HepG2 (cell line): Measurements from ENCODE around the gene TMEM125. TPM values are rescaled to one million over a fixed set of nuclear protein-coding genes. Genes with fewer than 3 reads are reported as not detected.

Source experiments
- ATAC-seq: fragments of 200-7000 bp; cut with Tn5 transposase; 3 replicates; pipeline ENCODE4 v1.9.1; 2020; ENCODE audit warnings: mild to moderate bottlenecking, moderate library complexity
- BruUV-seq: library from RNA; stranded (reverse); fragments of 400-500 nt; replicated peaks from 2 replicates; lab custom pipeline; 2021; lab: Mats Ljungman, UMichigan
- CTCF ChIA-PET: fragments of 300-600 bp; formaldehyde crosslinking; extraction: SDS; loops from one replicate; lab custom pipeline; 2021; ENCODE audit warnings: low total read pairs, inconsistent platforms, low intra/inter-chr PET ratio; lab: Yijun Ruan, JAX
- POLR2A ChIA-PET: fragments of 350-600 bp; sonication (Branson Sonifier 250); formaldehyde crosslinking; loops from one replicate; lab custom pipeline; 2020; ENCODE audit warnings: antibody characterized with exemption, inconsistent platforms; lab: Yijun Ruan, JAX
- DNase-seq: peaks from one replicate; pipeline ENCODE4 v3.0.0-alpha.2; 2015; ENCODE audit warnings: low spot score
- FAIRE-seq: peaks from 3 replicates; lab custom pipeline; 2011; peaks lifted over from hg19 to GRCh38; lab: Jason Lieb, UNC
- H2AFZ ChIP-seq: one replicate; pipeline ENCODE4 v1.6.1; 2011; ENCODE audit warnings: low read length, inconsistent platforms
- H3K27ac ChIP-seq: fragments of 300-600 bp; 3 replicates; pipeline ENCODE4 v1.8.0; 2011; ENCODE audit warnings: mixed run types, mild to moderate bottlenecking, mixed read lengths, low read length, inconsistent platforms; ENCODE audit not compliant: insufficient read depth; ENCODE audit errors: extremely low read length
- H3K27me3 ChIP-seq, 2 experiments: fragments of 200-600 bp in 1 of 2; 2 replicates in 1 of 2; 3 replicates in 1 of 2; pipeline versions ENCODE4 v1.6.0 to v1.8.0; 2011; ENCODE audit warnings: low read length in 2 of 2, mild to moderate bottlenecking in 2 of 2, moderate library complexity in 2 of 2, inconsistent platforms in 1 of 2; ENCODE audit not compliant: insufficient read depth in 2 of 2, control insufficient read depth in 1 of 2
- H3K36me3 ChIP-seq, 2 experiments: fragments of 200-600 bp in 1 of 2; replicated peaks in 1 of 2; 2 replicates in 1 of 2; 3 replicates in 1 of 2; pipeline versions ENCODE4 v1.5.1 to v1.8.0; 2011; ENCODE audit warnings: low read length in 2 of 2, inconsistent platforms in 1 of 2; ENCODE audit not compliant: insufficient read depth in 2 of 2, control insufficient read depth in 1 of 2
- H3K4me1 ChIP-seq: 2 replicates; pipeline ENCODE4 v1.5.1; 2012; ENCODE audit warnings: low read length, inconsistent platforms; ENCODE audit not compliant: insufficient read depth
- H3K4me2 ChIP-seq: 2 replicates; pipeline ENCODE4 v1.6.0; 2011; ENCODE audit warnings: low read depth, low read length, inconsistent platforms
- H3K4me3 ChIP-seq, 3 experiments: fragments of 200-600 bp in 1 of 3; sonication (generic), shearing (Covaris generic) in 1 of 3; replicated peaks in 1 of 3; 2 replicates each; pipeline ENCODE4 v1.5.1; 2011 to 2016; ENCODE audit warnings: low read length in 3 of 3, inconsistent platforms in 2 of 3, low read depth in 2 of 3, mild to moderate bottlenecking in 2 of 3, control low read depth in 1 of 3, mixed read lengths in 1 of 3; ENCODE audit not compliant: insufficient read depth in 1 of 3
- H3K79me2 ChIP-seq: one replicate; pipeline ENCODE4 v1.6.1; 2011; ENCODE audit warnings: low read length, inconsistent platforms; ENCODE audit not compliant: insufficient read depth
- H3K9ac ChIP-seq: 2 replicates; pipeline ENCODE4 v1.6.0; 2011; ENCODE audit warnings: mild to moderate bottlenecking, low read depth, low read length, inconsistent platforms; ENCODE audit not compliant: insufficient read depth
- H3K9me3 ChIP-seq: 2 replicates; pipeline ENCODE4 v1.5.1; 2012; ENCODE audit warnings: mild to moderate bottlenecking, low read length
- H4K20me1 ChIP-seq: 2 replicates; pipeline ENCODE4 v1.6.0; 2011; ENCODE audit warnings: inconsistent platforms, mild to moderate bottlenecking, low read length, moderate library complexity; ENCODE audit not compliant: insufficient read depth
- BHLHE40 ChIP-seq: IDR thresholded peaks from 2 replicates; pipeline ENCODE4 v1.6.1; 2011; ENCODE audit warnings: low read length, improper control_type of control experiment
- CEBPG ChIP-seq: IDR thresholded peaks from 2 replicates; pipeline ENCODE4 v1.6.1; 2016
- FOXJ3 ChIP-seq: sonication (generic); formaldehyde crosslinking; IDR thresholded peaks from 2 replicates; pipeline ENCODE4 v1.4.0; 2020; ENCODE audit warnings: missing genetic modification reagents, mild to moderate bottlenecking, borderline replicate concordance
- FOXP1 ChIP-seq, 2 experiments: fragments of 450-650 bp in 1 of 2; IDR thresholded peaks; 2 replicates each; pipeline ENCODE4 v1.6.1; 2017 to 2018; ENCODE audit warnings: antibody characterized with exemption in 1 of 2
- GPBP1L1 ChIP-seq: sonication (generic); formaldehyde crosslinking; IDR thresholded peaks from 2 replicates; pipeline ENCODE4 v1.5.0; 2020; ENCODE audit warnings: mild to moderate bottlenecking, missing genetic modification reagents
- KAT2B ChIP-seq: fragments of 150-350 bp; IDR thresholded peaks from 2 replicates; pipeline ENCODE4 v1.6.1; 2014; ENCODE audit warnings: low read depth, low read length, borderline replicate concordance
- KDM1A ChIP-seq: IDR thresholded peaks from 2 replicates; pipeline ENCODE4 v1.6.1; 2016; ENCODE audit warnings: missing compliant biosample characterization
- KDM2A ChIP-seq: sonication (generic); formaldehyde crosslinking; IDR thresholded peaks from 2 replicates; pipeline ENCODE4 v1.4.0; 2020; ENCODE audit warnings: low read depth, missing genetic modification reagents, borderline replicate concordance
- NCOR1 ChIP-seq: fragments of 200-600 bp; sonication (generic); IDR thresholded peaks from 2 replicates; pipeline ENCODE4 v1.7.0; 2017; ENCODE audit warnings: antibody characterized with exemption, low read length, borderline replicate concordance
- NRL ChIP-seq: sonication (generic); formaldehyde crosslinking; IDR thresholded peaks from 2 replicates; pipeline ENCODE4 v1.5.0; 2020; ENCODE audit warnings: missing genetic modification reagents, mild to moderate bottlenecking, moderate library complexity, borderline replicate concordance
- PPARG ChIP-seq: conservative IDR thresholded peaks from 2 replicates; pipeline ENCODE4 v1.6.1; 2016; ENCODE audit warnings: missing biosample characterization, missing genetic modification reagents
- SAP130 ChIP-seq: IDR thresholded peaks from 2 replicates; pipeline ENCODE4 v1.6.1; 2016; ENCODE audit warnings: low read depth
- SIX1 ChIP-seq: sonication (generic); formaldehyde crosslinking; IDR thresholded peaks from 2 replicates; pipeline ENCODE4 v1.4.0; 2020; ENCODE audit warnings: missing genetic modification reagents, borderline replicate concordance
- ZNF274 ChIP-seq: sonication (generic); formaldehyde crosslinking; IDR thresholded peaks from 2 replicates; pipeline ENCODE4 v1.5.1; 2020; ENCODE audit warnings: mild to moderate bottlenecking, missing genetic modification reagents
- ZNF878 ChIP-seq: sonication (generic); formaldehyde crosslinking; IDR thresholded peaks from 2 replicates; pipeline ENCODE4 v1.8.1; 2023; ENCODE audit warnings: mild to moderate bottlenecking, missing genetic modification reagents, moderate library complexity
- WGBS: methylation state at CpG from one replicate; pipeline ENCODE4 v1.1.6; 2017; ENCODE audit warnings: low lambda C conversion rate; 5-methylcytosine and 5-hydroxymethylcytosine counted together
- in situ Hi-C: cut with HindIII; loops from 2 replicates; pipeline ENCODE4 v1.10.0; 2017; ENCODE audit warnings: low pct_unique_long_range_greater_than_20kb; ENCODE audit not compliant: extremely low pct_ligation_motif_present
- intact Hi-C: fragments of 100-400 bp; cut with micrococcal nuclease; formaldehyde crosslinking; loops from one replicate; pipeline ENCODE4 v1.10.0; 2022; ENCODE audit not compliant: unreplicated experiment
- polyA plus RNA-seq, 8 experiments: library from polyadenylated mRNA; depleted of rRNA in 3 of 8; stranded (reverse) in 7 of 8; unstranded in 1 of 8; fragments of >200 nt; fragmentation: Illumina TruSeq in 4 of 8; extraction: Trizol in 4 of 8; gene quantifications; 2 replicates each; pipeline versions ENCODE4 v1.2.1 to v1.2.3, GENCODE V29; 2011 to 2016; ENCODE audit warnings: low read depth in 4 of 8, missing spikeins in 1 of 8, mixed read lengths in 1 of 8; ENCODE audit not compliant: insufficient read depth in 1 of 8
- total RNA-seq, 5 experiments: library from RNA; depleted of rRNA; stranded (reverse); fragments of >200 nt; fragmentation: Illumina TruSeq; extraction: Trizol; gene quantifications; 2 replicates each; pipeline ENCODE4 v1.2.3, GENCODE V29; 2016; ENCODE audit warnings: low read depth in 1 of 5
- TF ChIP-seq, protein P1 (sequence below): sonication (generic); formaldehyde crosslinking; IDR thresholded peaks from 2 replicates; pipeline ENCODE4 v1.4.0; 2020; ENCODE audit warnings: missing genetic modification reagents, borderline replicate concordance
- TF ChIP-seq, protein P2 (sequence below): sonication (generic); formaldehyde crosslinking; IDR thresholded peaks from 2 replicates; pipeline ENCODE4 v1.4.0; 2020; ENCODE audit warnings: mild to moderate bottlenecking, missing genetic modification reagents
- TF ChIP-seq, protein P3 (sequence below): sonication (generic); formaldehyde crosslinking; conservative IDR thresholded peaks from 2 replicates; pipeline ENCODE4 v1.4.0; 2020; ENCODE audit warnings: mild to moderate bottlenecking, missing genetic modification reagents, moderate library complexity

The TMEM125 gene
- total and polyA plus RNA-seq, 2 of the 13 experiments (the other 11 are each of a cell fraction or from before 2014, with no cell fraction given): 0.03 TPM; not detected in 1

GRCh38 chr1:43238991-43239469 lies 30.8 kb upstream of the TMEM125 start:
- no peak for DNase-seq
- peaks cover 6% of the 10 kb centered on the region; the same call in 1 of the 2 replicates for H3K4me1 ChIP-seq
- H3K36me3 ChIP-seq: no peaks in the 10 kb centered on the region
- ATAC-seq: no peak
- BruUV-seq: no TSS peak
- H3K4me2 ChIP-seq: no peak overlapping the region
- H4K20me1 ChIP-seq: no peaks in the 10 kb centered on the region
- H3K4me3 ChIP-seq: no peak overlapping the region
- POLR2A ChIA-PET: interaction anchor here (1.1 kb wide), 1 partner anchor 37 kb away, joined by 5 read pairs; no protein-coding TSS in a partner anchor
- no peak overlapping the region for H2AFZ ChIP-seq
- H3K9me3 ChIP-seq: no peaks in the 10 kb centered on the region
- no peak overlapping the region for H3K9ac ChIP-seq
- CTCF ChIA-PET: interaction anchor here (0.8 to 2.1 kb wide), 3 partner anchors 129 to 176 kb away, joined by 3 to 36 read pairs (median 5); partner anchors contain the start of gene ELOVL1
- no peak for FAIRE-seq
- H3K27ac ChIP-seq: no peak overlapping the region
- WGBS: 98% methylated on average over 3 of the region's 3 CpGs
- intact Hi-C loops (loop anchor here (1.0 to 5.0 kb wide), 4 partner anchors 108 to 175 kb away; partner anchors contain the start of gene CDC20), in situ Hi-C loops (no loop called here)
- peaks cover 1 to 20% of the 10 kb centered on the region in 2 experiments; a peak in 4 of 5 replicates for H3K27me3 ChIP-seq
- H3K79me2 ChIP-seq: no peaks in the 10 kb centered on the region
- TF ChIP-seq KDM2A (CRISPR knock-in tag) (no peak), ZNF878 (CRISPR knock-in tag) (no peak), NRL (CRISPR knock-in tag) (no peak), SAP130 (no peak), BHLHE40 (no peak), SIX1 (CRISPR knock-in tag) (no peak), KDM1A (CRISPR knock-in tag) (no peak), CEBPG (CRISPR knock-in tag) (no peak), GPBP1L1 (CRISPR knock-in tag) (no peak), ZNF274 (CRISPR knock-in tag) (no peak), NCOR1 (no peak), PPARG (CRISPR knock-in tag) (no peak), FOXP1 (IDR thresholded peaks at IDR 0.05) (no peak), FOXP1 (CRISPR knock-in tag; IDR thresholded peaks at IDR 0.05) (no peak), FOXJ3 (no peak), KAT2B (no peak)
- TF ChIP-seq, protein P1, sequence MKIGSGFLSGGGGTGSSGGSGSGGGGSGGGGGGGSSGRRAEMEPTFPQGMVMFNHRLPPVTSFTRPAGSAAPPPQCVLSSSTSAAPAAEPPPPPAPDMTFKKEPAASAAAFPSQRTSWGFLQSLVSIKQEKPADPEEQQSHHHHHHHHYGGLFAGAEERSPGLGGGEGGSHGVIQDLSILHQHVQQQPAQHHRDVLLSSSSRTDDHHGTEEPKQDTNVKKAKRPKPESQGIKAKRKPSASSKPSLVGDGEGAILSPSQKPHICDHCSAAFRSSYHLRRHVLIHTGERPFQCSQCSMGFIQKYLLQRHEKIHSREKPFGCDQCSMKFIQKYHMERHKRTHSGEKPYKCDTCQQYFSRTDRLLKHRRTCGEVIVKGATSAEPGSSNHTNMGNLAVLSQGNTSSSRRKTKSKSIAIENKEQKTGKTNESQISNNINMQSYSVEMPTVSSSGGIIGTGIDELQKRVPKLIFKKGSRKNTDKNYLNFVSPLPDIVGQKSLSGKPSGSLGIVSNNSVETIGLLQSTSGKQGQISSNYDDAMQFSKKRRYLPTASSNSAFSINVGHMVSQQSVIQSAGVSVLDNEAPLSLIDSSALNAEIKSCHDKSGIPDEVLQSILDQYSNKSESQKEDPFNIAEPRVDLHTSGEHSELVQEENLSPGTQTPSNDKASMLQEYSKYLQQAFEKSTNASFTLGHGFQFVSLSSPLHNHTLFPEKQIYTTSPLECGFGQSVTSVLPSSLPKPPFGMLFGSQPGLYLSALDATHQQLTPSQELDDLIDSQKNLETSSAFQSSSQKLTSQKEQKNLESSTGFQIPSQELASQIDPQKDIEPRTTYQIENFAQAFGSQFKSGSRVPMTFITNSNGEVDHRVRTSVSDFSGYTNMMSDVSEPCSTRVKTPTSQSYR (CRISPR knock-in tag): no peak
- TF ChIP-seq, protein P2, sequence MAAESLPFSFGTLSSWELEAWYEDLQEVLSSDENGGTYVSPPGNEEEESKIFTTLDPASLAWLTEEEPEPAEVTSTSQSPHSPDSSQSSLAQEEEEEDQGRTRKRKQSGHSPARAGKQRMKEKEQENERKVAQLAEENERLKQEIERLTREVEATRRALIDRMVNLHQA (CRISPR knock-in tag): no peak
- TF ChIP-seq, protein P3, sequence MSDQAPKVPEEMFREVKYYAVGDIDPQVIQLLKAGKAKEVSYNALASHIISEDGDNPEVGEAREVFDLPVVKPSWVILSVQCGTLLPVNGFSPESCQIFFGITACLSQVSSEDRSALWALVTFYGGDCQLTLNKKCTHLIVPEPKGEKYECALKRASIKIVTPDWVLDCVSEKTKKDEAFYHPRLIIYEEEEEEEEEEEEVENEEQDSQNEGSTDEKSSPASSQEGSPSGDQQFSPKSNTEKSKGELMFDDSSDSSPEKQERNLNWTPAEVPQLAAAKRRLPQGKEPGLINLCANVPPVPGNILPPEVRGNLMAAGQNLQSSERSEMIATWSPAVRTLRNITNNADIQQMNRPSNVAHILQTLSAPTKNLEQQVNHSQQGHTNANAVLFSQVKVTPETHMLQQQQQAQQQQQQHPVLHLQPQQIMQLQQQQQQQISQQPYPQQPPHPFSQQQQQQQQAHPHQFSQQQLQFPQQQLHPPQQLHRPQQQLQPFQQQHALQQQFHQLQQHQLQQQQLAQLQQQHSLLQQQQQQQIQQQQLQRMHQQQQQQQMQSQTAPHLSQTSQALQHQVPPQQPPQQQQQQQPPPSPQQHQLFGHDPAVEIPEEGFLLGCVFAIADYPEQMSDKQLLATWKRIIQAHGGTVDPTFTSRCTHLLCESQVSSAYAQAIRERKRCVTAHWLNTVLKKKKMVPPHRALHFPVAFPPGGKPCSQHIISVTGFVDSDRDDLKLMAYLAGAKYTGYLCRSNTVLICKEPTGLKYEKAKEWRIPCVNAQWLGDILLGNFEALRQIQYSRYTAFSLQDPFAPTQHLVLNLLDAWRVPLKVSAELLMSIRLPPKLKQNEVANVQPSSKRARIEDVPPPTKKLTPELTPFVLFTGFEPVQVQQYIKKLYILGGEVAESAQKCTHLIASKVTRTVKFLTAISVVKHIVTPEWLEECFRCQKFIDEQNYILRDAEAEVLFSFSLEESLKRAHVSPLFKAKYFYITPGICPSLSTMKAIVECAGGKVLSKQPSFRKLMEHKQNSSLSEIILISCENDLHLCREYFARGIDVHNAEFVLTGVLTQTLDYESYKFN (CRISPR knock-in tag): no peak
